ENCODE data around the gene ABHD17A.

- TF ChIP-seq CTCF (IDR thresholded peaks at IDR 0.05) (no peak), POLR2A (IDR thresholded peaks at IDR 0.05) (no peak), EP300 (IDR thresholded peaks at IDR 0.05) (no peak)
Measured at GRCh38 chr19:1882089-1882785, 3.1 kb downstream of the ABHD17A start.
